ENCODE results near the gene ASGR1.

GRCh38 chr17:7174603-7175326 is 4.4 kb downstream of the ASGR1 start:
- TF ChIP-seq EZH2 (IDR thresholded peaks at IDR 0.05; ENCODE audit: insufficient read depth, poor library complexity, severe bottlenecking) (no peak), EZH2phosphoT487 (IDR thresholded peaks at IDR 0.05; ENCODE audit: insufficient read depth, low read depth) (no peak)
